Measurements from ENCODE around the gene CREB5. TPM values are rescaled to one million over a fixed set of nuclear protein-coding genes. Genes with fewer than 3 reads are reported as not detected.

Gene CREB5
- total and polyA plus RNA-seq, 8 donors = 2.5 to 11.5 (median 3.6) TPM

- 75 to 77% methylated on average over 14 of the region's 14 CpGs for WGBS, 2 donors
- intact Hi-C loops (cut with DNase I) = no loop called here
- Histone ChIP-seq H3K4me1 (no peaks in the 10 kb centered on the region), H3K9me3 (no peaks in the 10 kb centered on the region), H3K4me3 (no peak overlapping the region), H3K36me3 (no peaks in the 10 kb centered on the region), H3K27me3 (peaks cover 0 to 6% (median 0%) of the 10 kb centered on the region in 4 donors), H3K27ac (no peak overlapping the region)
- FAIRE-seq (no peak), ATAC-seq (no peak), DNase-seq (no peak)
- TF ChIP-seq, protein P1, sequence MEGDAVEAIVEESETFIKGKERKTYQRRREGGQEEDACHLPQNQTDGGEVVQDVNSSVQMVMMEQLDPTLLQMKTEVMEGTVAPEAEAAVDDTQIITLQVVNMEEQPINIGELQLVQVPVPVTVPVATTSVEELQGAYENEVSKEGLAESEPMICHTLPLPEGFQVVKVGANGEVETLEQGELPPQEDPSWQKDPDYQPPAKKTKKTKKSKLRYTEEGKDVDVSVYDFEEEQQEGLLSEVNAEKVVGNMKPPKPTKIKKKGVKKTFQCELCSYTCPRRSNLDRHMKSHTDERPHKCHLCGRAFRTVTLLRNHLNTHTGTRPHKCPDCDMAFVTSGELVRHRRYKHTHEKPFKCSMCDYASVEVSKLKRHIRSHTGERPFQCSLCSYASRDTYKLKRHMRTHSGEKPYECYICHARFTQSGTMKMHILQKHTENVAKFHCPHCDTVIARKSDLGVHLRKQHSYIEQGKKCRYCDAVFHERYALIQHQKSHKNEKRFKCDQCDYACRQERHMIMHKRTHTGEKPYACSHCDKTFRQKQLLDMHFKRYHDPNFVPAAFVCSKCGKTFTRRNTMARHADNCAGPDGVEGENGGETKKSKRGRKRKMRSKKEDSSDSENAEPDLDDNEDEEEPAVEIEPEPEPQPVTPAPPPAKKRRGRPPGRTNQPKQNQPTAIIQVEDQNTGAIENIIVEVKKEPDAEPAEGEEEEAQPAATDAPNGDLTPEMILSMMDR (IDR thresholded peaks at IDR 0.05) = no peak
These were observed 104.3 kb downstream of the CREB5 start for GRCh38 chr7:28516390-28517172.

GRCh38 chr7:28517206-28517605, 104.9 kb downstream of the CREB5 start:
- no peaks in the 10 kb centered on the region for H3K9me3 ChIP-seq
- peaks cover 0 to 6% (median 0%) of the 10 kb centered on the region in 4 donors for H3K27me3 ChIP-seq
- H3K27ac ChIP-seq = no peak overlapping the region
- intact Hi-C loops (cut with DNase I) = no loop called here
- ATAC-seq (no peak), DNase-seq (no peak), FAIRE-seq (no peak)
- TF ChIP-seq, protein P1 (IDR thresholded peaks at IDR 0.05) = no peak
- 66 to 74% methylated on average over 5 of the region's 5 CpGs for WGBS, 2 donors
- H3K4me1 ChIP-seq = no peaks in the 10 kb centered on the region
- no peak overlapping the region for H3K4me3 ChIP-seq
- H3K36me3 ChIP-seq = no peaks in the 10 kb centered on the region

DNA sequence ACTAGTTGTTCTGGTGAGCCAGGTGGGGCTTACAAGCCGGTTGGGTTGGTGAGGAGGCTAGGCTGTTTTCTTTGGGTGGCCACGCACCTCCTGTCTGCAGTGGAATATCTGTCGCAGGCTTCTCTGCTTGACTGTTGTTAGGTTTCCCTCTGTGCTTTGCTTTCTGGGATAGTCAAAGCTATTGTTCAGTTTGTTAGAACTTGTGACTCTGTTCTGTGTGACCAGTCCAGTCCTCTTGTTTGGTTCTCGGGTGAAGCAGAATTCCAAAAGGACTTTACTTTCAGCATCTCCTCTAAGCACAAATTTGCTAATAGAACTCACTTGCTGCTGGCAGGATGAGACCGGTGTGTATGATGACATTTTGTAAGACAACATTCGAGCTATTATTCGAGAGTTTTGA, 105.3 kb downstream of the CREB5 start:
- no peak overlapping the region for H3K4me3 ChIP-seq
- TF ChIP-seq, protein P1 (IDR thresholded peaks at IDR 0.05) = no peak
- H3K27ac ChIP-seq = no peak overlapping the region
- no peak for FAIRE-seq
- ATAC-seq = no peak
- H3K4me1 ChIP-seq = no peaks in the 10 kb centered on the region
- 74 to 81% methylated on average over 7 of the region's 7 CpGs for WGBS, 2 donors
- H3K27me3 ChIP-seq = peaks cover 0 to 6% (median 0%) of the 10 kb centered on the region in 4 donors
- no peaks in the 10 kb centered on the region for H3K9me3 ChIP-seq
- H3K36me3 ChIP-seq = no peaks in the 10 kb centered on the region
- no peak for DNase-seq
- intact Hi-C loops (cut with DNase I) = no loop called here

DNA sequence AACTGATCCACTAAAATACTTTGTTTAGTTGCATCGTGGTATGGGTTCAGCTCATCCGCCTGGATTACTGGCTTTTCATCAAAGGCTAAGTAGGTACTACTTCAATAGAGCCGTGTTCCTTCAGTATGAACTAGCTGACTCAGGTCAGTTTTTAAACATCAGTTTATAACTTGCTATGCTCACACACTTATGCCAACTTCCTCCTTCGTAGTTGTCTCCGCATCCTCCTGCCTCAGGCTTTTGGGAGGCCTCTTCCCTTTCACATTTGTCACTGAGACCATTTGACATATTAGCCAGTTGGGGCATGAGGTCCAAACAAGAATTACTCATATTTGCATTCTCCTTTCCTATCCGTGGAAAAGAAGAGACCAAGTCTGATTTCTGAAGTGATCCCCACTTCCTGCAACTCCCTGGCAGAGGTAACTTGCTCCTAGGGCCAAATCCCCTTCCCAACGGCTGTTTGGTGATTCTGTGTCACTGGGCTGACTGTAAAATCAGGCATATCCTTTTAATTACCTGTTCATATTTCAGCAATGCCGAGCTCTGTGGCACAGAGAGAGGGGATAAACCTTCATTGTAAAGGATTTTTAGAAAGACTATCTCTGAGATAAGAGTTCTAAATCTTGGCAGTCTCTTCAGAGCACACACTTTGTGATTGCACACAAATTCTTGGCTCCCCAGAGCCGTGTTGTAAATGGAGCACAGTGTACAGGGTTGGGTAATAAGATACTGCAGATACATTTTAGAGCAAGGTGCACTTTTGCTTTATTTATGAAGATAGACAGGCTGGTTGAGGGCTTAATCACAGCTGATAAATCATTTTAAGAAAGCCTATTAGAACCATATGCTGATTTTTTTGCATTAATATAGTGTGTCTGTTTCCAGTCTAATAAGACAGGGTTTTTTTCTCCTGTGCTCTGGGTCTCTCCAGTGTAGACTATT, 108.0 kb downstream of the CREB5 start:
- intact Hi-C loops (cut with DNase I) = no loop called here
- WGBS, 2 donors = 46 to 47% methylated on average over 9 of the region's 9 CpGs
- DNase-seq (no peak), ATAC-seq (peak in 2 of 4 donors; percentile 27 to 39), FAIRE-seq (no peak)
- peaks cover 0 to 8% (median 0%) of the 10 kb centered on the region in 4 donors for H3K27me3 ChIP-seq
- H3K4me3 ChIP-seq = no peak overlapping the region
- TF ChIP-seq, protein P1 (IDR thresholded peaks at IDR 0.05) = no peak
- no peaks in the 10 kb centered on the region for H3K36me3 ChIP-seq
- no peak overlapping the region for H3K27ac ChIP-seq
- no peaks in the 10 kb centered on the region for H3K4me1 ChIP-seq
- no peaks in the 10 kb centered on the region for H3K9me3 ChIP-seq

Measured in pancreas (tissue), 10 donors.